HepG2 (cell line): ENCODE data around the gene HS3ST5. TPM values are rescaled to one million over a fixed set of nuclear protein-coding genes. Genes with fewer than 3 reads are reported as not detected.

Experiments
- BCL6 ChIP-seq: IDR thresholded peaks from 2 replicates; pipeline ENCODE4 v1.6.1; 2016; ENCODE audit warnings: missing genetic modification reagents, missing compliant biosample characterization
- BCLAF1 ChIP-seq: fragments of 450-650 bp; IDR thresholded peaks from 2 replicates; pipeline ENCODE4 v1.6.1; 2017; ENCODE audit warnings: mild to moderate bottlenecking
- ZNF354B ChIP-seq: sonication (generic); formaldehyde crosslinking; IDR thresholded peaks from 2 replicates; pipeline ENCODE4 v1.8.0; 2022; ENCODE audit warnings: mild to moderate bottlenecking, missing genetic modification reagents
- polyA plus RNA-seq, 8 experiments: library from polyadenylated mRNA; depleted of rRNA in 3 of 8; stranded (reverse) in 7 of 8; unstranded in 1 of 8; fragments of >200 nt; fragmentation: Illumina TruSeq in 4 of 8; extraction: Trizol in 4 of 8; gene quantifications; 2 replicates each; pipeline versions ENCODE4 v1.2.1 to v1.2.3, GENCODE V29; 2011 to 2016; ENCODE audit warnings: low read depth in 4 of 8, missing spikeins in 1 of 8, mixed read lengths in 1 of 8; ENCODE audit not compliant: insufficient read depth in 1 of 8
- total RNA-seq, 5 experiments: library from RNA; depleted of rRNA; stranded (reverse); fragments of >200 nt; fragmentation: Illumina TruSeq; extraction: Trizol; gene quantifications; 2 replicates each; pipeline ENCODE4 v1.2.3, GENCODE V29; 2016; ENCODE audit warnings: low read depth in 1 of 5
- TF ChIP-seq, protein P1 (sequence below): IDR thresholded peaks from 2 replicates; pipeline ENCODE4 v1.6.1; 2016; ENCODE audit warnings: low read depth, missing genetic modification reagents, missing compliant biosample characterization
- TF ChIP-seq, protein P2 (sequence below): IDR thresholded peaks from 2 replicates; pipeline ENCODE4 v1.6.1; 2016

The HS3ST5 gene
- total and polyA plus RNA-seq, 2 of the 13 experiments (the other 11 are each of a cell fraction or from before 2014, with no cell fraction given): 1.1 to 1.6 TPM

- TF ChIP-seq ZNF354B (CRISPR knock-in tag): no peak
- TF ChIP-seq BCLAF1: no peak
- TF ChIP-seq, protein P1, sequence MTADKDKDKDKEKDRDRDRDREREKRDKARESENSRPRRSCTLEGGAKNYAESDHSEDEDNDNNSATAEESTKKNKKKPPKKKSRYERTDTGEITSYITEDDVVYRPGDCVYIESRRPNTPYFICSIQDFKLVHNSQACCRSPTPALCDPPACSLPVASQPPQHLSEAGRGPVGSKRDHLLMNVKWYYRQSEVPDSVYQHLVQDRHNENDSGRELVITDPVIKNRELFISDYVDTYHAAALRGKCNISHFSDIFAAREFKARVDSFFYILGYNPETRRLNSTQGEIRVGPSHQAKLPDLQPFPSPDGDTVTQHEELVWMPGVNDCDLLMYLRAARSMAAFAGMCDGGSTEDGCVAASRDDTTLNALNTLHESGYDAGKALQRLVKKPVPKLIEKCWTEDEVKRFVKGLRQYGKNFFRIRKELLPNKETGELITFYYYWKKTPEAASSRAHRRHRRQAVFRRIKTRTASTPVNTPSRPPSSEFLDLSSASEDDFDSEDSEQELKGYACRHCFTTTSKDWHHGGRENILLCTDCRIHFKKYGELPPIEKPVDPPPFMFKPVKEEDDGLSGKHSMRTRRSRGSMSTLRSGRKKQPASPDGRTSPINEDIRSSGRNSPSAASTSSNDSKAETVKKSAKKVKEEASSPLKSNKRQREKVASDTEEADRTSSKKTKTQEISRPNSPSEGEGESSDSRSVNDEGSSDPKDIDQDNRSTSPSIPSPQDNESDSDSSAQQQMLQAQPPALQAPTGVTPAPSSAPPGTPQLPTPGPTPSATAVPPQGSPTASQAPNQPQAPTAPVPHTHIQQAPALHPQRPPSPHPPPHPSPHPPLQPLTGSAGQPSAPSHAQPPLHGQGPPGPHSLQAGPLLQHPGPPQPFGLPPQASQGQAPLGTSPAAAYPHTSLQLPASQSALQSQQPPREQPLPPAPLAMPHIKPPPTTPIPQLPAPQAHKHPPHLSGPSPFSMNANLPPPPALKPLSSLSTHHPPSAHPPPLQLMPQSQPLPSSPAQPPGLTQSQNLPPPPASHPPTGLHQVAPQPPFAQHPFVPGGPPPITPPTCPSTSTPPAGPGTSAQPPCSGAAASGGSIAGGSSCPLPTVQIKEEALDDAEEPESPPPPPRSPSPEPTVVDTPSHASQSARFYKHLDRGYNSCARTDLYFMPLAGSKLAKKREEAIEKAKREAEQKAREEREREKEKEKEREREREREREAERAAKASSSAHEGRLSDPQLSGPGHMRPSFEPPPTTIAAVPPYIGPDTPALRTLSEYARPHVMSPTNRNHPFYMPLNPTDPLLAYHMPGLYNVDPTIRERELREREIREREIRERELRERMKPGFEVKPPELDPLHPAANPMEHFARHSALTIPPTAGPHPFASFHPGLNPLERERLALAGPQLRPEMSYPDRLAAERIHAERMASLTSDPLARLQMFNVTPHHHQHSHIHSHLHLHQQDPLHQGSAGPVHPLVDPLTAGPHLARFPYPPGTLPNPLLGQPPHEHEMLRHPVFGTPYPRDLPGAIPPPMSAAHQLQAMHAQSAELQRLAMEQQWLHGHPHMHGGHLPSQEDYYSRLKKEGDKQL (CRISPR knock-in tag): peak; percentile 47; the same call in 1 of the 2 replicates
- TF ChIP-seq BCL6 (CRISPR knock-in tag): peak; percentile 98
- TF ChIP-seq, protein P2, sequence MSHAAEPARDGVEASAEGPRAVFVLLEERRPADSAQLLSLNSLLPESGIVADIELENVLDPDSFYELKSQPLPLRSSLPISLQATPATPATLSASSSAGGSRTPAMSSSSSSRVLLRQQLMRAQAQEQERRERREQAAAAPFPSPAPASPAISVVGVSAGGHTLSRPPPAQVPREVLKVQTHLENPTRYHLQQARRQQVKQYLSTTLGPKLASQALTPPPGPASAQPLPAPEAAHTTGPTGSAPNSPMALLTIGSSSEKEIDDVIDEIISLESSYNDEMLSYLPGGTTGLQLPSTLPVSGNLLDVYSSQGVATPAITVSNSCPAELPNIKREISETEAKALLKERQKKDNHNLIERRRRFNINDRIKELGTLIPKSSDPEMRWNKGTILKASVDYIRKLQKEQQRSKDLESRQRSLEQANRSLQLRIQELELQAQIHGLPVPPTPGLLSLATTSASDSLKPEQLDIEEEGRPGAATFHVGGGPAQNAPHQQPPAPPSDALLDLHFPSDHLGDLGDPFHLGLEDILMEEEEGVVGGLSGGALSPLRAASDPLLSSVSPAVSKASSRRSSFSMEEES (CRISPR knock-in tag): peak; percentile 28; the same call in 1 of the 2 replicates
Observed at GRCh38 chr6:114170958-114171387, 171.8 kb downstream of the HS3ST5 start (continued).
